SH-SY5Y (cell line): ENCODE results near the gene TMEM151B.

ENCODE experiments used
- GATA2 ChIP-seq: IDR thresholded peaks from 2 replicates; pipeline ENCODE4 v1.6.1; 2011; ENCODE audit warnings: mild to moderate bottlenecking, low read depth, low read length
- GATA3 ChIP-seq: IDR thresholded peaks from 2 replicates; pipeline ENCODE4 v1.6.1; 2011; ENCODE audit warnings: low read depth, mild to moderate bottlenecking, low read length, moderate library complexity

DNA sequence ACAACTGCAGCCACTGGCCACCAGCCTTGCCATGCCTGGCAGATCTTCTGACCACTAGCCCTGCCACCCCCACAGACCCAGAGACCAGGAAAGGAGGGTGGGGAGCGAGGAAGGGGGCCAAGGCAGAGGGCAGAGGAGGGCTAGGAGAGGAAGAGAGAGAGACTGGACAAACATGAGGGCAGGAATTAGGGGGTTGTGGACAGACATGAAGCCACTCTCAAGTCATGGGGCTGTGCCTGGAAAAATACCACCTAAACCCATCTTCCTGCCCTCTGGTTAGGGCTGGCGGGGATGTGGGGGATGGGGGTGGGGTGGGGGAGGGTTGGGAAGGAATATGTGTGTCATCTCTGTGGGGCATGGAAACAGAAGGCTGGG is 48.3 kb upstream of the TMEM151B start:
- TF ChIP-seq GATA2, result no peak
- TF ChIP-seq GATA3, result no peak
